Measurements from ENCODE around the gene NOL4. TPM values are rescaled to one million over a fixed set of nuclear protein-coding genes. Genes with fewer than 3 reads are reported as not detected.

NOL4 gene
- total and polyA plus RNA-seq, 2 experiments from 2014 or later: 0.52 to 0.63 TPM

DNA sequence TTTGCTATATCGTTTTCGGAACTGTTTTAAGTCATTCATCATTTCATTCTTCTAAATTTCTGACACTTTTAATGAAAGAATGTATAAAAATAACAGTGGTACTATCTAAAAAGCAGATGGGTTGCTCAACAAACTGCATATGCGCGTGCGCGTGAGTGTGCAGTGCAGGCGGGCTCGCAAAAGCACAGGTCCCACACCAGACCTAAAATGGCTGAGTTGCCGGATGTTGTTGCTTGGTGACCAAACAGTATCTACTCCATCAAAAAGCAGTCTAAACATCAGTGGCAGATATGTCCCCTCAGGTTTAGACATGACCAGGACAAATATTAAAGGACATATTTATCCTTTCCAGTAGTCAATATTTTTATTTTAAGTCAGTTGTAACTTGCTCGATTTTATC, 5.1 kb downstream of the NOL4 start:
- peaks cover 4% of the 10 kb centered on the region; the same call in 1 of the 2 replicates for H3F3A ChIP-seq (replicated peaks; ENCODE audit: low read depth)
- Mint-ChIP-seq H3K36me3 (ENCODE audit: low read depth) (no peaks in the 10 kb centered on the region), H3K9me3 (no peaks in the 10 kb centered on the region), H3K27me3 (ENCODE audit: insufficient read depth, low read depth, poor library complexity) (peaks cover 33% of the 10 kb centered on the region), H3K4me1 (peaks cover 9% of the 10 kb centered on the region; the same call in 2 of the 3 replicates), H3K4me3 (no peak overlapping the region), H3K27ac (no peak overlapping the region)
- 0 out of 2 replicates have a peak, but pooled peaks cover 5% of the 10 kb centered on the region for H4K20me1 ChIP-seq (replicated peaks; ENCODE audit: insufficient read depth)
- TF ChIP-seq, protein P1, sequence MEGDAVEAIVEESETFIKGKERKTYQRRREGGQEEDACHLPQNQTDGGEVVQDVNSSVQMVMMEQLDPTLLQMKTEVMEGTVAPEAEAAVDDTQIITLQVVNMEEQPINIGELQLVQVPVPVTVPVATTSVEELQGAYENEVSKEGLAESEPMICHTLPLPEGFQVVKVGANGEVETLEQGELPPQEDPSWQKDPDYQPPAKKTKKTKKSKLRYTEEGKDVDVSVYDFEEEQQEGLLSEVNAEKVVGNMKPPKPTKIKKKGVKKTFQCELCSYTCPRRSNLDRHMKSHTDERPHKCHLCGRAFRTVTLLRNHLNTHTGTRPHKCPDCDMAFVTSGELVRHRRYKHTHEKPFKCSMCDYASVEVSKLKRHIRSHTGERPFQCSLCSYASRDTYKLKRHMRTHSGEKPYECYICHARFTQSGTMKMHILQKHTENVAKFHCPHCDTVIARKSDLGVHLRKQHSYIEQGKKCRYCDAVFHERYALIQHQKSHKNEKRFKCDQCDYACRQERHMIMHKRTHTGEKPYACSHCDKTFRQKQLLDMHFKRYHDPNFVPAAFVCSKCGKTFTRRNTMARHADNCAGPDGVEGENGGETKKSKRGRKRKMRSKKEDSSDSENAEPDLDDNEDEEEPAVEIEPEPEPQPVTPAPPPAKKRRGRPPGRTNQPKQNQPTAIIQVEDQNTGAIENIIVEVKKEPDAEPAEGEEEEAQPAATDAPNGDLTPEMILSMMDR (conservative IDR thresholded peaks at IDR 0.05; ENCODE audit: low read depth in 2 of 2): no peak
- TF ChIP-seq JUNB (IDR thresholded peaks at IDR 0.05; ENCODE audit: unreplicated experiment) (no peak), STAT1 (IDR thresholded peaks at IDR 0.05; ENCODE audit: unreplicated experiment) (no peak), CREB1 (CRISPR knock-in tag; IDR thresholded peaks at IDR 0.05; ENCODE audit: low read depth) (no peak), ZNF114 (CRISPR knock-in tag; IDR thresholded peaks at IDR 0.05) (no peak)
- no peaks in the 10 kb centered on the region for H3K36me3 ChIP-seq (ENCODE audit: insufficient read depth)
- no peak overlapping the region for H3K4me2 ChIP-seq
- no peaks in the 10 kb centered on the region for H3K9me2 ChIP-seq (ENCODE audit: insufficient read depth)
- peaks cover 6% of the 10 kb centered on the region for H3K4me1 ChIP-seq (ENCODE audit: insufficient read depth)
- H3K4me3 ChIP-seq: no peak overlapping the region
- peaks cover 53% of the 10 kb centered on the region for H3K27me3 ChIP-seq (ENCODE audit: insufficient read depth)
- no peaks in the 10 kb centered on the region for H3K79me2 ChIP-seq (replicated peaks; ENCODE audit: insufficient read depth)
- H3K27ac ChIP-seq (ENCODE audit: low read depth): no peak overlapping the region
- no peak overlapping the region for H2AFZ ChIP-seq
- DNase-seq (ENCODE audit: low spot score): no peak
- no peak for ATAC-seq

DNA sequence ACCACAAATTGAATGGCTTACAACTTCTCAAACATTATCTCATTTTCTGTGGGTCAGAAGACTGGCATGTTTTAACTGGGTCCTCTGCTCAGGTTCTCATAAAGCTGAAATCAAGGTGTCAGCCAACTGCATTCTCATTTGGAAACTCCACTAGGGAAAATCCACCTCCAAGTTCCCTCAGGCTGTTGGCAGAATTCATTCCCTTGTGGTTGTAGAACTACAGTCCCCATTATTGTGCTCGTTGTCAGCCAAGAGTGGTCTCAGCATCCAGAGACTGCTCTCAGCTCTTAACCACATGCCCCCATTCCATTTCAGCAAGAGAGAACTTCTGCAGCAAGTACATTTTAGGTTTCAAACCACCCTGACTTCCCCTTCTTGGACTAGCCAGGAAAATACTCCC, 12.2 kb downstream of the NOL4 start:
- H3K9me2 ChIP-seq (ENCODE audit: insufficient read depth): no peaks in the 10 kb centered on the region
- no peak for DNase-seq (ENCODE audit: low spot score)
- Mint-ChIP-seq H3K4me3 (no peak overlapping the region), H3K9me3 (no peaks in the 10 kb centered on the region), H3K36me3 (ENCODE audit: low read depth) (no peaks in the 10 kb centered on the region), H3K27me3 (ENCODE audit: insufficient read depth, low read depth, poor library complexity) (no peaks in the 10 kb centered on the region), H3K4me1 (no peaks in the 10 kb centered on the region), H3K27ac (no peak overlapping the region)
- no peak for ATAC-seq
- H2AFZ ChIP-seq: no peak overlapping the region
- no peaks in the 10 kb centered on the region for H4K20me1 ChIP-seq (replicated peaks; ENCODE audit: insufficient read depth)
- no peaks in the 10 kb centered on the region for H3K36me3 ChIP-seq (ENCODE audit: insufficient read depth)
- H3K4me3 ChIP-seq: no peak overlapping the region
- TF ChIP-seq ZNF331 (CRISPR knock-in tag; IDR thresholded peaks at IDR 0.05; ENCODE audit: low read depth): no peak
- TF ChIP-seq, protein P2, sequence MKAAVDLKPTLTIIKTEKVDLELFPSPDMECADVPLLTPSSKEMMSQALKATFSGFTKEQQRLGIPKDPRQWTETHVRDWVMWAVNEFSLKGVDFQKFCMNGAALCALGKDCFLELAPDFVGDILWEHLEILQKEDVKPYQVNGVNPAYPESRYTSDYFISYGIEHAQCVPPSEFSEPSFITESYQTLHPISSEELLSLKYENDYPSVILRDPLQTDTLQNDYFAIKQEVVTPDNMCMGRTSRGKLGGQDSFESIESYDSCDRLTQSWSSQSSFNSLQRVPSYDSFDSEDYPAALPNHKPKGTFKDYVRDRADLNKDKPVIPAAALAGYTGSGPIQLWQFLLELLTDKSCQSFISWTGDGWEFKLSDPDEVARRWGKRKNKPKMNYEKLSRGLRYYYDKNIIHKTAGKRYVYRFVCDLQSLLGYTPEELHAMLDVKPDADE (IDR thresholded peaks at IDR 0.05): no peak
- TF ChIP-seq, protein P1 (conservative IDR thresholded peaks at IDR 0.05; ENCODE audit: low read depth in 2 of 2): no peak
- TF ChIP-seq POLR2AphosphoS5 (IDR thresholded peaks at IDR 0.05; ENCODE audit: low read depth): no peak
- TF ChIP-seq ZNF114 (CRISPR knock-in tag; IDR thresholded peaks at IDR 0.05): no peak
- H3F3A ChIP-seq (replicated peaks; ENCODE audit: low read depth): no peaks in the 10 kb centered on the region
- H3K27ac ChIP-seq (ENCODE audit: low read depth): no peak overlapping the region
- no peak overlapping the region for H3K4me2 ChIP-seq
- no peaks in the 10 kb centered on the region for H3K27me3 ChIP-seq (ENCODE audit: insufficient read depth)
- H3K79me2 ChIP-seq (replicated peaks; ENCODE audit: insufficient read depth): no peaks in the 10 kb centered on the region
- no peaks in the 10 kb centered on the region for H3K4me1 ChIP-seq (ENCODE audit: insufficient read depth)

Data from GM23338 (cell line).